Measurements from ENCODE around the gene PXK. TPM values are rescaled to one million over a fixed set of nuclear protein-coding genes. Genes with fewer than 3 reads are reported as not detected.

PXK gene
- polyA plus RNA-seq, 1 donor: 17.2 TPM

- Histone ChIP-seq H3K9me3 (ENCODE audit: control insufficient read depth, low read depth, low read length) (no peaks in the 10 kb centered on the region), H3K4me3 (ENCODE audit: low read length) (no peak overlapping the region), H3K4me1 (ENCODE audit: control insufficient read depth, insufficient read depth, low read length) (peaks cover 10% of the 10 kb centered on the region), H3K27ac (ENCODE audit: low read length) (no peak overlapping the region), H3K27me3 (ENCODE audit: control insufficient read depth, insufficient read depth, low read length) (no peaks in the 10 kb centered on the region), H3K36me3 (ENCODE audit: control insufficient read depth, insufficient read depth, low read length) (peaks cover 13% of the 10 kb centered on the region)
- 37% methylated on average over 2 of the region's 2 CpGs for WGBS (ENCODE audit: insufficient coverage, low lambda C conversion rate)
- no peak for DNase-seq
Observed at GRCh38 chr3:58417075-58417474, 84.4 kb downstream of the PXK start.

GRCh38 chr3:58418227-58418626 lies 85.5 kb downstream of the PXK start:
- no peaks in the 10 kb centered on the region for H3K27me3 ChIP-seq (ENCODE audit: control insufficient read depth, insufficient read depth, low read length)
- H3K4me1 ChIP-seq (ENCODE audit: control insufficient read depth, insufficient read depth, low read length): peaks cover 19% of the 10 kb centered on the region
- H3K36me3 ChIP-seq (ENCODE audit: control insufficient read depth, insufficient read depth, low read length): peaks cover 13% of the 10 kb centered on the region
- no peak for DNase-seq
- H3K4me3 ChIP-seq (ENCODE audit: low read length): no peak overlapping the region
- H3K9me3 ChIP-seq (ENCODE audit: control insufficient read depth, low read depth, low read length): no peaks in the 10 kb centered on the region
- H3K27ac ChIP-seq (ENCODE audit: low read length): no peak overlapping the region
- no CpG with 5 or more reads among the region's 6 CpGs for WGBS (ENCODE audit: insufficient coverage, low lambda C conversion rate)

GRCh38 chr3:58419780-58420507 lies 87.3 kb downstream of the PXK start:
- no peaks in the 10 kb centered on the region for H3K9me3 ChIP-seq (ENCODE audit: control insufficient read depth, low read depth, low read length)
- peaks cover 23% of the 10 kb centered on the region for H3K36me3 ChIP-seq (ENCODE audit: control insufficient read depth, insufficient read depth, low read length)
- H3K4me1 ChIP-seq (ENCODE audit: control insufficient read depth, insufficient read depth, low read length): peaks cover 19% of the 10 kb centered on the region
- H3K4me3 ChIP-seq (ENCODE audit: low read length): no peak overlapping the region
- no peak for DNase-seq
- H3K27me3 ChIP-seq (ENCODE audit: control insufficient read depth, insufficient read depth, low read length): no peaks in the 10 kb centered on the region
- 86% methylated on average over 5 of the region's 7 CpGs for WGBS (ENCODE audit: insufficient coverage, low lambda C conversion rate)
- no peak overlapping the region for H3K27ac ChIP-seq (ENCODE audit: low read length)

- DNase-seq: no peak
- Histone ChIP-seq H3K4me3 (ENCODE audit: low read length) (no peak overlapping the region), H3K27me3 (ENCODE audit: control insufficient read depth, insufficient read depth, low read length) (no peaks in the 10 kb centered on the region), H3K9me3 (ENCODE audit: control insufficient read depth, low read depth, low read length) (no peaks in the 10 kb centered on the region), H3K4me1 (ENCODE audit: control insufficient read depth, insufficient read depth, low read length) (peaks cover 19% of the 10 kb centered on the region), H3K27ac (ENCODE audit: low read length) (no peak overlapping the region), H3K36me3 (ENCODE audit: control insufficient read depth, insufficient read depth, low read length) (peaks cover 30% of the 10 kb centered on the region)
- no CpG with 5 or more reads among the region's 7 CpGs for WGBS (ENCODE audit: insufficient coverage, low lambda C conversion rate)
Observed at GRCh38 chr3:58421004-58421403, 88.3 kb downstream of the PXK start.

- Histone ChIP-seq H3K4me1 (ENCODE audit: control insufficient read depth, insufficient read depth, low read length) (peaks cover 12% of the 10 kb centered on the region), H3K27ac (ENCODE audit: low read length) (peak overlapping the region; percentile 64), H3K9me3 (ENCODE audit: control insufficient read depth, low read depth, low read length) (no peaks in the 10 kb centered on the region), H3K36me3 (ENCODE audit: control insufficient read depth, insufficient read depth, low read length) (peaks cover 48% of the 10 kb centered on the region), H3K4me3 (ENCODE audit: low read length) (no peak overlapping the region), H3K27me3 (ENCODE audit: control insufficient read depth, insufficient read depth, low read length) (no peaks in the 10 kb centered on the region)
- peak in 1 of 2 donors; percentile 81 for DNase-seq
- no CpG with 5 or more reads among the region's 8 CpGs for WGBS (ENCODE audit: insufficient coverage, low lambda C conversion rate)
Observed at GRCh38 chr3:58422756-58423325, 90.1 kb downstream of the PXK start.

- peaks cover 65% of the 10 kb centered on the region for H3K36me3 ChIP-seq (ENCODE audit: control insufficient read depth, insufficient read depth, low read length)
- H3K9me3 ChIP-seq (ENCODE audit: control insufficient read depth, low read depth, low read length): no peaks in the 10 kb centered on the region
- WGBS (ENCODE audit: insufficient coverage, low lambda C conversion rate): no CpG with 5 or more reads among the region's 8 CpGs
- DNase-seq: no peak
- no peaks in the 10 kb centered on the region for H3K27me3 ChIP-seq (ENCODE audit: control insufficient read depth, insufficient read depth, low read length)
- H3K4me3 ChIP-seq (ENCODE audit: low read length): no peak overlapping the region
- H3K27ac ChIP-seq (ENCODE audit: low read length): no peak overlapping the region
- peaks cover 12% of the 10 kb centered on the region for H3K4me1 ChIP-seq (ENCODE audit: control insufficient read depth, insufficient read depth, low read length)
Observed at GRCh38 chr3:58424613-58425012, 91.9 kb downstream of the PXK start.

GRCh38 chr3:58425782-58426181 lies 93.1 kb downstream of the PXK start:
- Histone ChIP-seq H3K27ac (ENCODE audit: low read length) (no peak overlapping the region), H3K4me3 (ENCODE audit: low read length) (no peak overlapping the region), H3K9me3 (ENCODE audit: control insufficient read depth, low read depth, low read length) (no peaks in the 10 kb centered on the region), H3K4me1 (ENCODE audit: control insufficient read depth, insufficient read depth, low read length) (peaks cover 12% of the 10 kb centered on the region), H3K27me3 (ENCODE audit: control insufficient read depth, insufficient read depth, low read length) (no peaks in the 10 kb centered on the region), H3K36me3 (ENCODE audit: control insufficient read depth, insufficient read depth, low read length) (peaks cover 75% of the 10 kb centered on the region)
- DNase-seq: no peak
- WGBS (ENCODE audit: insufficient coverage, low lambda C conversion rate): 100% methylated on average over 1 of the region's 2 CpGs

- Histone ChIP-seq H3K27me3 (ENCODE audit: control insufficient read depth, insufficient read depth, low read length) (no peaks in the 10 kb centered on the region), H3K4me1 (ENCODE audit: control insufficient read depth, insufficient read depth, low read length) (peaks cover 1% of the 10 kb centered on the region), H3K9me3 (ENCODE audit: control insufficient read depth, low read depth, low read length) (no peaks in the 10 kb centered on the region), H3K27ac (ENCODE audit: low read length) (no peak overlapping the region), H3K4me3 (ENCODE audit: low read length) (no peak overlapping the region), H3K36me3 (ENCODE audit: control insufficient read depth, insufficient read depth, low read length) (peaks cover 76% of the 10 kb centered on the region)
- no peak for DNase-seq
- 100% methylated on average over 1 of the region's 7 CpGs for WGBS (ENCODE audit: insufficient coverage, low lambda C conversion rate)
Observed at GRCh38 chr3:58427661-58428361, 95.1 kb downstream of the PXK start.

- Histone ChIP-seq H3K4me1 (ENCODE audit: control insufficient read depth, insufficient read depth, low read length) (peaks cover 5% of the 10 kb centered on the region), H3K27me3 (ENCODE audit: control insufficient read depth, insufficient read depth, low read length) (no peaks in the 10 kb centered on the region), H3K36me3 (ENCODE audit: control insufficient read depth, insufficient read depth, low read length) (peaks cover 69% of the 10 kb centered on the region), H3K4me3 (ENCODE audit: low read length) (no peak overlapping the region), H3K9me3 (ENCODE audit: control insufficient read depth, low read depth, low read length) (no peaks in the 10 kb centered on the region), H3K27ac (ENCODE audit: low read length) (no peak overlapping the region)
- no CpG with 5 or more reads among the region's 1 CpG for WGBS (ENCODE audit: insufficient coverage, low lambda C conversion rate)
- no peak for DNase-seq
Observed at GRCh38 chr3:58429657-58430056, 97.0 kb downstream of the PXK start.

- 37% methylated on average over 4 of the region's 6 CpGs for WGBS (ENCODE audit: insufficient coverage, low lambda C conversion rate)
- peaks cover 7% of the 10 kb centered on the region for H3K4me1 ChIP-seq (ENCODE audit: control insufficient read depth, insufficient read depth, low read length)
- H3K27ac ChIP-seq (ENCODE audit: low read length): peak overlapping the region; percentile 86
- peak overlapping the region; percentile 99 for H3K4me3 ChIP-seq (ENCODE audit: low read length)
- no peaks in the 10 kb centered on the region for H3K9me3 ChIP-seq (ENCODE audit: control insufficient read depth, low read depth, low read length)
- DNase-seq: no peak
- peaks cover 40% of the 10 kb centered on the region for H3K36me3 ChIP-seq (ENCODE audit: control insufficient read depth, insufficient read depth, low read length)
- H3K27me3 ChIP-seq (ENCODE audit: control insufficient read depth, insufficient read depth, low read length): no peaks in the 10 kb centered on the region
Observed at GRCh38 chr3:58432905-58433304, 100.2 kb downstream of the PXK start.
